Thyroid gland (tissue), 4 donors: ENCODE measurements around the gene KRTAP12-1. TPM values are rescaled to one million over a fixed set of nuclear protein-coding genes. Genes with fewer than 3 reads are reported as not detected.

Source experiments
- DNase-seq, 2 donors: peaks; one replicate each; pipeline ENCODE4 v3.0.0-alpha.2; 2019
- H3K27ac ChIP-seq, 3 donors: fragments of 200-600 bp; sonication (generic); 1 replicate in 2 of 3; 2 replicates in 1 of 3; pipeline ENCODE4 v1.5.1; 2016 to 2019; ENCODE audit warnings: mild to moderate bottlenecking in 1 of 3, moderate library complexity in 1 of 3
- H3K27me3 ChIP-seq: fragments of 200-600 bp; sonication (generic); one replicate; pipeline ENCODE4 v1.5.1; 2019
- H3K36me3 ChIP-seq, 2 donors: fragments of 200-600 bp; sonication (generic); one replicate each; pipeline ENCODE4 v1.5.1; 2016 to 2019
- H3K4me1 ChIP-seq, 2 donors: fragments of 200-600 bp; sonication (generic); one replicate each; pipeline ENCODE4 v1.5.1; 2017 to 2019
- H3K4me3 ChIP-seq, 3 donors: fragments of 200-600 bp; sonication (generic); replicated peaks in 1 of 3; 1 replicate in 2 of 3; 2 replicates in 1 of 3; pipeline ENCODE4 v1.5.1; 2016; ENCODE audit warnings: mild to moderate bottlenecking in 1 of 3
- H3K9me3 ChIP-seq: fragments of 200-600 bp; sonication (generic); one replicate; pipeline ENCODE4 v1.5.1; 2017
- CTCF ChIP-seq, 6 experiments: fragments of 200-600 bp in 3 of 6; fragments of 450-650 bp in 3 of 6; sonication (generic) in 3 of 6; IDR thresholded peaks; one replicate each; pipeline ENCODE4 v1.5.1; 2016 to 2019; ENCODE audit warnings: antibody characterized with exemption in 6 of 6, mild to moderate bottlenecking in 2 of 6, inconsistent platforms in 1 of 6, moderate library complexity in 1 of 6
- POLR2A ChIP-seq, 2 donors: fragments of 450-650 bp; IDR thresholded peaks; one replicate each; pipeline ENCODE4 v1.6.1; 2017; ENCODE audit warnings: antibody characterized with exemption in 2 of 2, mild to moderate bottlenecking in 2 of 2, moderate library complexity in 1 of 2
- WGBS, 2 donors: methylation state at CpG; one replicate each; pipeline ENCODE4 v1.1.5; 2017; 5-methylcytosine and 5-hydroxymethylcytosine counted together
- intact Hi-C: fragments of 100-400 bp; cut with DNase I; formaldehyde crosslinking; loops from one replicate; pipeline ENCODE4 v1.15.1; 2023
- total RNA-seq, 4 donors: library from RNA; depleted of rRNA; stranded (reverse); fragments of >200 nt; gene quantifications; one replicate each; pipeline ENCODE4 v1.2.3, GENCODE V29; 2016

The KRTAP12-1 gene
- total RNA-seq, 4 donors from 2014 or later: 0.78 TPM; not detected in 3

- no peak overlapping the region for H3K4me3 ChIP-seq
- no peak for DNase-seq
- no peaks in the 10 kb centered on the region for H3K36me3 ChIP-seq
- WGBS, 2 donors: 84 to 87% methylated on average over 5 of the region's 5 CpGs
- no peaks in the 10 kb centered on the region for H3K9me3 ChIP-seq
- no peaks in the 10 kb centered on the region for H3K27me3 ChIP-seq
- no peaks in the 10 kb centered on the region for H3K4me1 ChIP-seq
- TF ChIP-seq POLR2A (IDR thresholded peaks at IDR 0.05): no peak
- no peak for TF ChIP-seq CTCF (IDR thresholded peaks at IDR 0.05)
- intact Hi-C loops: no loop called here
- H3K27ac ChIP-seq: no peak overlapping the region
Measured at GRCh38 chr21:44658541-44658910, 23.4 kb downstream of the KRTAP12-1 start.

GRCh38 chr21:44657635-44658540 is 24.1 kb downstream of the KRTAP12-1 start, which contains the start of gene KRTAP12-3:
TSS of gene KRTAP12-3 (plus strand) at chr21:44657932. CDS start at chr21:44657980, 48 bp downstream.
- Histone ChIP-seq H3K4me1 (no peaks in the 10 kb centered on the region), H3K4me3 (no peak within 1 kb of the TSS), H3K27me3 (no peaks in the 10 kb centered on the region), H3K36me3 (no peaks in the 10 kb centered on the region), H3K27ac (no peak within 1 kb of the TSS), H3K9me3 (no peaks in the 10 kb centered on the region)
- intact Hi-C loops: no loop called here
- WGBS, 2 donors: 71 to 81% methylated on average over 17 to 26 of the region's 26 CpGs
- no peak for TF ChIP-seq POLR2A (IDR thresholded peaks at IDR 0.05)
- no peak for TF ChIP-seq CTCF (IDR thresholded peaks at IDR 0.05)
- DNase-seq: no peak

GRCh38 chr21:44656868-44657267 is 25.1 kb downstream of the KRTAP12-1 start:
- WGBS, 2 donors: 32 to 61% methylated on average over 1 of the region's 1 CpG
- no peak overlapping the region for H3K27ac ChIP-seq
- H3K9me3 ChIP-seq: no peaks in the 10 kb centered on the region
- H3K4me1 ChIP-seq: no peaks in the 10 kb centered on the region
- H3K4me3 ChIP-seq: no peak overlapping the region
- no peaks in the 10 kb centered on the region for H3K27me3 ChIP-seq
- H3K36me3 ChIP-seq: no peaks in the 10 kb centered on the region
- TF ChIP-seq CTCF (IDR thresholded peaks at IDR 0.05) (no peak), POLR2A (IDR thresholded peaks at IDR 0.05) (no peak)
- intact Hi-C loops: no loop called here
- no peak for DNase-seq

- no peak within 1 kb of the TSS for H3K4me3 ChIP-seq
- intact Hi-C loops: no loop called here
- no peaks in the 10 kb centered on the region for H3K4me1 ChIP-seq
- H3K27me3 ChIP-seq: no peaks in the 10 kb centered on the region
- no peak for DNase-seq
- TF ChIP-seq CTCF (IDR thresholded peaks at IDR 0.05) (no peak), POLR2A (IDR thresholded peaks at IDR 0.05) (no peak)
- 63 to 82% methylated on average over 7 to 9 of the region's 9 CpGs for WGBS, 2 donors
- no peak within 1 kb of the TSS for H3K27ac ChIP-seq
- H3K9me3 ChIP-seq: no peaks in the 10 kb centered on the region
- H3K36me3 ChIP-seq: no peaks in the 10 kb centered on the region
Measured at GRCh38 chr21:44654576-44655175, 27.3 kb downstream of the KRTAP12-1 start, which contains the start of gene KRTAP12-4. TSS of gene KRTAP12-4 (minus strand) at chr21:44654659. CDS start at chr21:44654614, 45 bp downstream.
